Measurements from ENCODE around the gene SLCO4A1.

Gene SLCO4A1

DNA sequence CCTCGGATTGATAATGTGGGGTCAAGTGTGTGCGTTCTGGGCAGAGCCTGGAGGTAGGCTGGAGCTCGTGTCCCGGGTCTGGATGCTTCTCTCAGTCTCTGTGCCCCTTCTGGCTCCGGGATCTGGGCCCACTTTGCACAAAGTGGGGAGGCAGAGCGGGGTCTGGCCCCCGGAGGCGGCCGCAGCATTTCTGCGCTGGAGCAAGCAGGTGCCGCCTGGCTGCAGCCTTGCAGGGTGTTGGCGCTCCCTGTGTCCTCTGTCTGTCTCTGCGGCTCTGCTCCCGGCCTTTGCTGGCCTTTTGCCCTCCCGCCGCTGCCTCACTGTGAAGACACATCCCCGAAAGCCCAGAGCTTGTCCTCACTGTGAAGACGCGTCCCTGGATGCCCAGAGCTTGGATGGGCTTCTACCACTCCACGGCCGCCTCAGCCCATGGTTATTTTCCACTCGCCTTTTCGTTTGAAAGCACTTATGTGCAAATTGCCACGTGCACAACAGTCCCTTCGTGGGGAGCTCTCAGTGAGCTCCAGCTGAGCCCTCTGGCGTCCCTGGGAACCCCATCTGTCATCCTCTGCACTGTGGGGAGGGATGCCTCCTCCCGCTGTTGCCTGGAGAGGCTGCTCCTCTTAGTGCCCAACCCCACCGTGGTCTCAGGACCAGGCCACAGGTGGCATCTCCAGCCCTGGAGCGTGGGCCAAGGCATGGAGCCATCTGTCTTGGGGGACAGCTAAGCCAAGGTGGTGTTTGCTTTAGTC lies 17.4 kb downstream of the SLCO4A1 start:
- POLR2A ChIA-PET: no interaction called here

DNA sequence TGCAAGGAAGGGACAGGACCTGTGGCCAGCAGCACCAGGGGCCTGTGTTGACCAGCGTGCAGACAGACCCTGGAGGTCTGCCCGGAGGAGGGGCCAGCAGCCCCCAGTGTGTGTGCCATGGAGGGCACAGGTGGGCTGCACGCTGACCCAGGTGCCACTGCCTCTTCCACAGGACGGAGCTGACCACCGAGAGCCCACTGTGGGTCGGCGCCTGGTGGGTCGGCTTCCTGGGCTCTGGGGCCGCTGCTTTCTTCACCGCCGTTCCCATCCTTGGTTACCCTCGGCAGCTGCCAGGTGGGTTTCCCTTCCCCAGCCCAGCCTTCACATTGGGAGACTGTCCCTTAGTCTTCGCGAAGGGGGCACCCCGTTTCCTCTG lies 17.9 kb downstream of the SLCO4A1 start:
- POLR2A ChIA-PET: no interaction called here

More for the DNA sequence above, 17.4 kb downstream of the SLCO4A1 start:
- TF ChIP-seq, protein P1, sequence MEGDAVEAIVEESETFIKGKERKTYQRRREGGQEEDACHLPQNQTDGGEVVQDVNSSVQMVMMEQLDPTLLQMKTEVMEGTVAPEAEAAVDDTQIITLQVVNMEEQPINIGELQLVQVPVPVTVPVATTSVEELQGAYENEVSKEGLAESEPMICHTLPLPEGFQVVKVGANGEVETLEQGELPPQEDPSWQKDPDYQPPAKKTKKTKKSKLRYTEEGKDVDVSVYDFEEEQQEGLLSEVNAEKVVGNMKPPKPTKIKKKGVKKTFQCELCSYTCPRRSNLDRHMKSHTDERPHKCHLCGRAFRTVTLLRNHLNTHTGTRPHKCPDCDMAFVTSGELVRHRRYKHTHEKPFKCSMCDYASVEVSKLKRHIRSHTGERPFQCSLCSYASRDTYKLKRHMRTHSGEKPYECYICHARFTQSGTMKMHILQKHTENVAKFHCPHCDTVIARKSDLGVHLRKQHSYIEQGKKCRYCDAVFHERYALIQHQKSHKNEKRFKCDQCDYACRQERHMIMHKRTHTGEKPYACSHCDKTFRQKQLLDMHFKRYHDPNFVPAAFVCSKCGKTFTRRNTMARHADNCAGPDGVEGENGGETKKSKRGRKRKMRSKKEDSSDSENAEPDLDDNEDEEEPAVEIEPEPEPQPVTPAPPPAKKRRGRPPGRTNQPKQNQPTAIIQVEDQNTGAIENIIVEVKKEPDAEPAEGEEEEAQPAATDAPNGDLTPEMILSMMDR (IDR thresholded peaks at IDR 0.05; ENCODE audit: insufficient read depth, low read length, missing control alignments): no peak
- no peak overlapping the region for H3K4me3 ChIP-seq (ENCODE audit: low read depth, low read length)
- no peak for DNase-seq (ENCODE audit: low read depth, low spot score)
- CTCF ChIA-PET: interaction anchor here (0.8 to 1.9 kb wide), 2 partner anchors 9 to 149 kb away, joined by 3 to 4 read pairs; no protein-coding TSS in a partner anchor

DNA sequence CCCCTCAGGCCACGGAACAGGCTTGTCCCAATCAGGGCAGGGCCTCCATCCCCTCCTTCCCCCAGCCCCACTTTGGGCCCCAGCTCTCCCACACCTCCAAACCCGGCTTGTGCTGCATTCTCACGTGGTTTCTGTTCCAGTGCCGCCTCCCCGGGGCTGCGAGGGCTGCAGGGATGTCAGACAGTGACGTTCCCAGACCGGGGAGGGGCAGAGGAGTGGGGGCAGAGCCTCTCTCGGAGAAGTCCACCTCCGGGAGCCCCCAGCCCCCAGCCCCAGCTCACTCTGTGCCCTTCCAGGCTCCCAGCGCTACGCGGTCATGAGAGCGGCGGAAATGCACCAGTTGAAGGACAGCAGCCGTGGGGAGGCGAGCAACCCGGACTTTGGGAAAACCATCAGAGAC lies 18.5 kb downstream of the SLCO4A1 start:
- DNase-seq (ENCODE audit: low read depth, low spot score): no peak
- ChIA-PET POLR2A (no interaction called here), CTCF (interaction anchor here (1.9 kb wide), 1 partner anchor 148 kb away, joined by 4 read pairs; no protein-coding TSS in a partner anchor)

More for the DNA sequence above, 17.9 kb downstream of the SLCO4A1 start:
- no peak for DNase-seq (ENCODE audit: low read depth, low spot score)
- no peak overlapping the region for H3K4me3 ChIP-seq (ENCODE audit: low read depth, low read length)
- CTCF ChIA-PET: interaction anchor here (0.8 to 1.9 kb wide), 2 partner anchors 9 to 148 kb away, joined by 3 to 4 read pairs; no protein-coding TSS in a partner anchor
- TF ChIP-seq, protein P1 (IDR thresholded peaks at IDR 0.05; ENCODE audit: insufficient read depth, low read length, missing control alignments): no peak

DNA sequence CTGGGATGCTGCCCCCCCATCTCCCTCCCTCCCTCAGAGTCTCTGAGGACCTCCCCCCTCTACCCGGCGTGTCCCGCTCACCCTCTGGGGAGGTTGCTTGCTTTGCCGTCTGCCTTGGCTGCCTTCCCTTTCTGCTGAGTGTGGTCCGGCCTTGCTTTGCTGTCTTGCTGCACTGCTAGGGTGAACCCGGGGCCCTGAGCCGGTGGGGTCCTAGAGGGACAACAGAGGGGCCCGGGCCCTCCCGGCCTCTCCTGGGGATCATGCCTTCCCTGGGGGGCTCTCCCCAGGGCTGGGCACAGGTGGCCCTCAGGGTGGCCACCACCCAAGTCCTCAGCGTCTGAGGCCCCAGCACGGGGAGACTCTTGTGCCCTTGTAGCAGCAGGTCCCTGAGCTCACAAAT lies 19.3 kb downstream of the SLCO4A1 start:
- POLR2A ChIA-PET: no interaction called here
- CTCF ChIA-PET: interaction anchor here (1.2 to 3.3 kb wide), 2 partner anchors 130 to 147 kb away, joined by 5 to 17 read pairs; no protein-coding TSS in a partner anchor
- TF ChIP-seq, protein P1 (IDR thresholded peaks at IDR 0.05; ENCODE audit: insufficient read depth, low read length, missing control alignments): no peak
- no peak overlapping the region for H3K4me3 ChIP-seq (ENCODE audit: low read depth, low read length)
- no peak for DNase-seq (ENCODE audit: low read depth, low spot score)

More for the DNA sequence above, 18.5 kb downstream of the SLCO4A1 start:
- no peak overlapping the region for H3K4me3 ChIP-seq (ENCODE audit: low read depth, low read length)
- TF ChIP-seq, protein P1 (IDR thresholded peaks at IDR 0.05; ENCODE audit: insufficient read depth, low read length, missing control alignments): no peak

DNA sequence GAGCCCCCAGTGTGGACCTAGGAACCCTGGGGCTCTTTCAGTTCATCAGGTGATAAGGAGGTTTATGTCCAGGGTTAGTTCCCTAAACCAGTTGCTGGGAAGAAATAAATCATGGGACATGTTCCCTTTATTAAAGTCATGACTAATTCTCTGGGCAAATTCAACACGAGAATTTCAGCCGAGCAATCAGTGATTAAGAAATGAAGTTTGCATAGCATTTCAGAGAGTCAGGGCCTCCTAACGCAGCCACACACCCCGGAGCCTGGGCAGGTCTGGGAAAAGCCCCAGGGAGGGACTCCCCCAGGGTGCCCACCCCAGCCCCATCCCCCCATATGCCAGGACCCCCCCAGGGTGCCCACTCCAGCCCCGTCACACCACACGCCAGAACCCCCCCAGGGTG lies 20.1 kb downstream of the SLCO4A1 start:
- no peak overlapping the region for H3K4me3 ChIP-seq (ENCODE audit: low read depth, low read length)
- ChIA-PET POLR2A (no interaction called here), CTCF (interaction anchor here (1.2 to 3.3 kb wide), 2 partner anchors 129 to 146 kb away, joined by 5 to 17 read pairs; no protein-coding TSS in a partner anchor)
- TF ChIP-seq, protein P1 (IDR thresholded peaks at IDR 0.05; ENCODE audit: insufficient read depth, low read length, missing control alignments): no peak
- DNase-seq (ENCODE audit: low read depth, low spot score): peak; percentile 28
